ENCODE measurements around the gene HDGFL2.
A peak's percentile ranks its signal among the peaks of the same experiment; 100 is the strongest.

HDGFL2 gene

DNA sequence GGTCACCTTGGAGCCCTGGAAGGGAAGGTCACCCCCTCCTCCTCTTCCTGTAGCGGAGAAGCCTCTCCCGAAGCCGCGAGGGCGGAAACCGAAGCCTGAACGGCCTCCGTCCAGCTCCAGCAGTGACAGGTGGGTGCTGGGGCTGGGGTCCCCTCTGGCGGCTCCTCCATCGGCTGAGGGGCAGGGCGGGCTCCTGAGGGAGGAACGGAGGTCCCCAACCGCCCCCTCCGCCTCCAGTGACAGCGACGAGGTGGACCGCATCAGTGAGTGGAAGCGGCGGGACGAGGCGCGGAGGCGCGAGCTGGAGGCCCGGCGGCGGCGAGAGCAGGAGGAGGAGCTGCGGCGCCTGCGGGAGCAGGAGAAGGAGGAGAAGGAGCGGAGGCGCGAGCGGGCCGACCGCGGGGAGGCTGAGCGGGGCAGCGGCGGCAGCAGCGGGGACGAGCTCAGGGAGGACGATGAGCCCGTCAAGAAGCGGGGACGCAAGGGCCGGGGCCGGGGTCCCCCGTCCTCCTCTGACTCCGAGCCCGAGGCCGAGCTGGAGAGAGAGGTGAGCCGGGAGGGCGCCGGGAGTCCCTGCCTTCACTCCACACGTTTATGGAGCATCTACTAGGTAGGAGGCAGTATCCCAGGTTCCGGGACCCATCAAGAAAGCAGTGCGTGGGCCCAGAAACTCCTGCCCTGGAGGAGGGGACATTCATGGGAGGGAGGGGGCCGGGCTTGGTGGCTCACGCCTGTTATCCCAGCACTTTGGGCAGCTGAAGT lies 22.0 kb downstream of the HDGFL2 start:
- H3K27ac ChIP-seq = no peak overlapping the region
- no peaks in the 10 kb centered on the region for H3K27me3 ChIP-seq (ENCODE audit: control insufficient read depth, insufficient read depth, low read length)
- H3K4me2 ChIP-seq (ENCODE audit: low read length) = no peak overlapping the region
- H3K9me3 ChIP-seq (ENCODE audit: control insufficient read depth, low read length) = no peaks in the 10 kb centered on the region
- H3K4me1 ChIP-seq = no peaks in the 10 kb centered on the region
- no peak for TF ChIP-seq CTCF (IDR thresholded peaks at IDR 0.05)
- peaks cover 2% of the 10 kb centered on the region for H3K79me2 ChIP-seq
- no peak overlapping the region for H3K4me3 ChIP-seq (ENCODE audit: low read depth, low read length)
- no peak overlapping the region for H3K9ac ChIP-seq
- no peak overlapping the region for H2AFZ ChIP-seq
- no peaks in the 10 kb centered on the region for H3K36me3 ChIP-seq (ENCODE audit: control insufficient read depth, insufficient read depth, low read length)

GRCh38 chr19:4494691-4495064 lies 22.6 kb downstream of the HDGFL2 start:
- Histone ChIP-seq H3K4me1 (no peaks in the 10 kb centered on the region), H3K9ac (no peak overlapping the region), H3K9me3 (ENCODE audit: control insufficient read depth, low read length) (no peaks in the 10 kb centered on the region), H2AFZ (no peak overlapping the region), H3K27ac (no peak overlapping the region), H3K4me3 (ENCODE audit: low read depth, low read length) (no peak overlapping the region), H3K36me3 (ENCODE audit: control insufficient read depth, insufficient read depth, low read length) (no peaks in the 10 kb centered on the region), H3K79me2 (peaks cover 2% of the 10 kb centered on the region), H3K27me3 (ENCODE audit: control insufficient read depth, insufficient read depth, low read length) (no peaks in the 10 kb centered on the region), H3K4me2 (ENCODE audit: low read length) (no peak overlapping the region)
- TF ChIP-seq CTCF (IDR thresholded peaks at IDR 0.05) = no peak

DNA sequence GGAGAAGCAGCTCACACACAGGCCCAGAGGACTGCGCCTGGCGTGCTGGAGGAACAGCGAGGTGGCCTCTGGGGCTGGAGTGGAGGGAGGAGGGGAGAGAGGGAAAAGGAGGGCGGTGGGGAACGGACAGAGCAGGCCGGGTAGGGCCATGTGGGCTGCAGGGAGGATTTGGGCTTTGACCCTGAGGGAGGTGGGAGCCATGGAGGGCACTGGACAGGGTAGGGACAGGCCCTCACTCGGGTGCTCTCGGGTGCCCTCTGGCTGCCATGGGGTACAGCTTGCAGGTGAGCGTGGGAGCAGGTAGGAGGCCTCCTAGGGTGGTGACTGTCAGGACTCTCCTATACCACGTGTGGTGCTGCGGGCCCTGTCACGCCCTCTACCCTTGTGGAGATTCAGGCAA lies 23.4 kb downstream of the HDGFL2 start:
- Histone ChIP-seq H3K4me3 (ENCODE audit: low read depth, low read length) (no peak overlapping the region), H3K4me1 (no peaks in the 10 kb centered on the region), H3K9me3 (ENCODE audit: control insufficient read depth, low read length) (no peaks in the 10 kb centered on the region), H3K27me3 (ENCODE audit: control insufficient read depth, insufficient read depth, low read length) (no peaks in the 10 kb centered on the region), H3K27ac (no peak overlapping the region), H3K4me2 (ENCODE audit: low read length) (no peak overlapping the region), H3K36me3 (ENCODE audit: control insufficient read depth, insufficient read depth, low read length) (no peaks in the 10 kb centered on the region), H3K79me2 (peaks cover under 1% of the 10 kb centered on the region), H2AFZ (no peak overlapping the region), H3K9ac (no peak overlapping the region)
- TF ChIP-seq CTCF (IDR thresholded peaks at IDR 0.05) = peak; percentile 12

GRCh38 chr19:4496304-4496703 lies 24.2 kb downstream of the HDGFL2 start:
- Histone ChIP-seq H3K79me2 (no peaks in the 10 kb centered on the region), H3K27me3 (ENCODE audit: control insufficient read depth, insufficient read depth, low read length) (no peaks in the 10 kb centered on the region), H3K9ac (no peak overlapping the region), H3K9me3 (ENCODE audit: control insufficient read depth, low read length) (no peaks in the 10 kb centered on the region), H2AFZ (no peak overlapping the region), H3K36me3 (ENCODE audit: control insufficient read depth, insufficient read depth, low read length) (no peaks in the 10 kb centered on the region), H3K4me2 (ENCODE audit: low read length) (no peak overlapping the region), H3K4me3 (ENCODE audit: low read depth, low read length) (no peak overlapping the region), H3K4me1 (no peaks in the 10 kb centered on the region), H3K27ac (no peak overlapping the region)
- no peak for TF ChIP-seq CTCF (IDR thresholded peaks at IDR 0.05)

DNA sequence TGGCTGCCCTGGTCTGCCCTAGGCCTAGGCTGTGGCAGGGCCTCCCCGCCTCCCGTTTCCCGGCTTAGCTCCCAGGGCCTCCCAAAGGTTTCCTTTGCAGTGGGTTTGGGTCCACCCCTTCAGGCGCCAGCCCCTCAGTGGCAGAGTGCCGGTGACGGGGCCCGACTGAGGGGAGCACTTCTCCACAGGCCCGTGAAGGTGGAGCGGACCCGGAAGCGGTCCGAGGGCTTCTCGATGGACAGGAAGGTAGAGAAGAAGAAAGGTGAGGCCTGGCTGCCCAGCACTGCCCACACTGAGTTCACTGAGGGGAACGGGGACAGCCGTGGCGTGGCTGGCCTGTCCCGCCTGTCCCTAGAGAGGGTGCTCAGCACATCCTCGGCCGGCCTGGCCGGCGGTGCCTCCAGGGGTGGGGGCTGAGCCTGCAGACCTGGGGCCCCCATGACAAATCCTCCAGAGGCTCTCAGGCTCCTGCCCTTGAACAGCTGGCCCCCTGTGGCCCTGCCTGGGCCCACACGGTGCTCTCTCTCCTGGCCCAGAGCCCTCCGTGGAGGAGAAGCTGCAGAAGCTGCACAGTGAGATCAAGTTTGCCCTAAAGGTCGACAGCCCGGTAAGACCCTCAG lies 25.8 kb downstream of the HDGFL2 start:
- no peaks in the 10 kb centered on the region for H3K9me3 ChIP-seq (ENCODE audit: control insufficient read depth, low read length)
- no peak overlapping the region for H3K27ac ChIP-seq
- no peak overlapping the region for H2AFZ ChIP-seq
- no peak overlapping the region for H3K4me2 ChIP-seq (ENCODE audit: low read length)
- no peaks in the 10 kb centered on the region for H3K4me1 ChIP-seq
- no peak for TF ChIP-seq CTCF (IDR thresholded peaks at IDR 0.05)
- no peak overlapping the region for H3K4me3 ChIP-seq (ENCODE audit: low read depth, low read length)
- H3K9ac ChIP-seq = no peak overlapping the region
- H3K27me3 ChIP-seq (ENCODE audit: control insufficient read depth, insufficient read depth, low read length) = no peaks in the 10 kb centered on the region
- no peaks in the 10 kb centered on the region for H3K79me2 ChIP-seq
- H3K36me3 ChIP-seq (ENCODE audit: control insufficient read depth, insufficient read depth, low read length) = no peaks in the 10 kb centered on the region

Data from parathyroid adenoma (tissue), 2 donors.